SK-N-MC (cell line): ENCODE measurements around the gene PVALB.

Source experiments
- DNase-seq: peaks from one replicate; pipeline ENCODE4 v3.0.0-alpha.2; 2011; ENCODE audit warnings: low read depth, low spot score
- H3K27ac ChIP-seq: fragments of 200-600 bp; sonication (generic); 2 replicates; pipeline ENCODE4 v1.5.1; 2016; ENCODE audit warnings: mixed run types
- H3K36me3 ChIP-seq: fragments of 200-600 bp; sonication (generic); 2 replicates; pipeline ENCODE4 v1.6.1; 2017; ENCODE audit warnings: antibody characterized with exemption, low read length, mixed read lengths; ENCODE audit not compliant: insufficient read depth
- H3K4me3 ChIP-seq: fragments of 200-600 bp; sonication (generic); 2 replicates; pipeline ENCODE4 v1.5.1; 2016
- H3K9ac ChIP-seq: fragments of 200-600 bp; sonication (generic); 2 replicates; pipeline ENCODE4 v1.8.0; 2017; ENCODE audit warnings: mixed run types, mixed read lengths; ENCODE audit not compliant: insufficient read length
- H3K9me3 ChIP-seq: fragments of 200-600 bp; sonication (generic); 2 replicates; pipeline ENCODE4 v1.6.1; 2017; ENCODE audit warnings: low read depth, mild to moderate bottlenecking, antibody characterized with exemption, low read length, moderate library complexity, mixed read lengths
- EZH2 ChIP-seq: fragments of 200-600 bp; sonication (generic); IDR thresholded peaks from one replicate; pipeline ENCODE4 v1.6.1; 2017; ENCODE audit warnings: antibody characterized with exemption
- FOXP2 ChIP-seq: optimal IDR thresholded peaks from 2 replicates; pipeline ENCODE3; 2011; ENCODE audit warnings: mild to moderate bottlenecking, moderate library complexity; ENCODE audit not compliant: insufficient read depth; ENCODE audit errors: extremely low read length, control extremely low read depth
- POLR2AphosphoS5 ChIP-seq: IDR thresholded peaks from 2 replicates; pipeline ENCODE4 v1.6.1; 2012; ENCODE audit warnings: mild to moderate bottlenecking, low read depth, low read length, borderline replicate concordance

Gene PVALB

DNA sequence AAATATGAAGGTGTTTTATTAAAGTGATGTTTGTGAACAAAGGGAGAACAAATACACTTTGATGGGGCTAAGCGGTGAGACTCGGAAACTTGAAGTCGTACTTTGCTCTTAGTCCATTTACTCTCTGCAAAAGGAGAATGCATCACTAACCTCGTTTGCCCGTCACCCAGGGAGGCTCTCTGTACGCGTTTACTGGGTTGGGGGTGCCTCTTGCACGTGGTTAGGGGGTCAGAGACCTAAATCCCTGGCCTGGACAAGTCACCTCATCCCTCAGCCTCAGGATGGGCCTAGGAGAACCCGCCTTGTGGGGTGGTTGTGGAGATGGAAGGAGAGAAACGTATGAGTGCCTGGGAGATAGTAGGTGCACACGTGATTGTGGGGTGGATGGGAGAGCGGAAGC, 40.1 kb downstream of the PVALB start:
- Histone ChIP-seq H3K4me3 (peak overlapping the region; percentile 65), H3K9me3 (no peaks in the 10 kb centered on the region), H3K36me3 (no peaks in the 10 kb centered on the region), H3K9ac (no peak overlapping the region), H3K27ac (no peak overlapping the region)
- TF ChIP-seq POLR2AphosphoS5, result no peak
- TF ChIP-seq FOXP2, result no peak
- TF ChIP-seq EZH2, result no peak
- no peak for DNase-seq

DNA sequence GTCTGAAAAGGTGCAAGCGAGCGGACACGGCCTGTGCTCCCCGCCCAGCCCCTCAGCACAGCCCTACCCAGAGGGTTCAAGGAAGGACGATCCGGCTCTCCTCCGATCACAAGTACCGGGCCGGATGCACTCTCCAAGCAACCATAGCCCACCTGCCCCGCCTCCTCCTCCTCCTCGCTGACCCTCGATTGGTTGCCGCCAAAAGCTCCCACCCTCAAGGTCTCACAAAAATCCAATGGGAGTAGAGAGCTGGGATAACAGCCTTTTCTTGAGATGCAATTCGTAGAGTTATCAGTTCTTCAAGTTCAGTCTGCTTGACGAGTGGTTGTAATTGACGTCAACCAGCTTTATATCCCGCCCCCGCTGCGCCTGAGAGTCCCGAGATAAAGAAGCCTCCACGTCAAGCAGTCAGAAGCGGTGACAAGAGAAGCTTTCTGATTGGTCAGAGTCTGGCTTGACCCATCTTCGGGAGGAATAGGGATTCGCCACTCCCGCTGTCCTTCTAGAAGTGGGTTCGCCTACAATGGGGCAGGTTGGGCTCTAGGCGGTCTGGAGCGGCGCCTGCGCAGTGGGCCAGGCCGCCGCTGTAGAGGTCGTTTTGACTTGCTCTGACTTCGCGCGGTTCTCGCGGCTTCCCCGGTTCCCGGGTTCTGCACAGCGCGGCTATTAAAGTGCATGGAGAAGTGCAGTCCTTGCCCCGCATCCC, 40.7 kb downstream of the PVALB start, which contains the start of gene IFT27:
Gene IFT27 (minus strand): TSS at position 156 of the 706 bp plus-strand sequence. CDS start 412 bp downstream, outside the sequence.
- H3K9me3 ChIP-seq, result no peaks in the 10 kb centered on the region
- peak within 1 kb of the TSS; percentile 59 for H3K9ac ChIP-seq
- TF ChIP-seq FOXP2, result no peak
- no peak for TF ChIP-seq POLR2AphosphoS5
- TF ChIP-seq EZH2, result no peak
- no peak within 1 kb of the TSS for H3K27ac ChIP-seq
- H3K4me3 ChIP-seq, result peak within 1 kb of the TSS; percentile 79
- no peaks in the 10 kb centered on the region for H3K36me3 ChIP-seq
- peak; percentile 91 for DNase-seq

DNA sequence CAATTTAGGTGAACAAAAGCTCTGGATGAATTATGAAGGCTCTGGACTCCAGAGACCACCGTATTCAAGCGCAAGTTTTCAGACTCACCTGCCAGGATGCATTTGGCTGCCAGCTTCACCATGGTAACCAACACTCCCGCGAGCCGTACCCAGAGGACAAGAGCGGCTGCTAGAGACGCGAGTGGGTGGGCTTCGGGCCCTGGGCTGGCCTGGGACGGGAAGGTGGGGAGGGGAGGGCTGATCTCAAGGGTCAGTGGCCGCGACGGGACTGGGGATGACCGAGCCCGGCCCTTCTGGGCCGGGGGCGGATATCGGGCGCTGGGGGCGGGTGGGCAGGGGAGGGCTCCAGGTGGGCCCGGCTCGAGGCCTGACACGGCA, 41.3 kb downstream of the PVALB start:
- Histone ChIP-seq H3K4me3 (peak overlapping the region; percentile 79), H3K9me3 (no peaks in the 10 kb centered on the region), H3K9ac (peak overlapping the region; percentile 59), H3K36me3 (no peaks in the 10 kb centered on the region), H3K27ac (no peak overlapping the region)
- TF ChIP-seq FOXP2, result no peak
- TF ChIP-seq POLR2AphosphoS5, result no peak
- no peak for TF ChIP-seq EZH2
- no peak for DNase-seq

DNA sequence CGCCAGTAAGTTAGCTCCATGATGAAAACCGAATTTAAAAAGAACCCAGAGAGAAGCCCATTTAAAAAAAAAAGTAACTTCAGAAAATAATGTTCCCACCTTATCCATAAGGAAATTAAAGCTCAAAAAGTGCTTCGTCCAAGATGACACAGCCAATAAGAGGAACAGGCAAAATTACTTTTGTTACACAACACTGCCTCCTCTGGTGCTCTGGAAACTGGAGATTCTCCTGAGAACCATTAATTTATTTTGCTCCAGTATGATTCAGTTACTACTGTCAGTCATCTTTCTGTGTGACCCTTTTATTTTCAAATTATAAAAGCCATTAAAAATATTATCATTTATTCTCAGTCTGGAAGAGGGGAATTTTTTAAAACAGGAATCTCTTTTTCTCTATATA, 42.9 kb downstream of the PVALB start:
- DNase-seq, result no peak
- no peak overlapping the region for H3K9ac ChIP-seq
- H3K27ac ChIP-seq, result no peak overlapping the region
- TF ChIP-seq FOXP2, result no peak
- TF ChIP-seq EZH2, result no peak
- no peak for TF ChIP-seq POLR2AphosphoS5
- no peaks in the 10 kb centered on the region for H3K9me3 ChIP-seq
- no peak overlapping the region for H3K4me3 ChIP-seq
- H3K36me3 ChIP-seq, result no peaks in the 10 kb centered on the region

DNA sequence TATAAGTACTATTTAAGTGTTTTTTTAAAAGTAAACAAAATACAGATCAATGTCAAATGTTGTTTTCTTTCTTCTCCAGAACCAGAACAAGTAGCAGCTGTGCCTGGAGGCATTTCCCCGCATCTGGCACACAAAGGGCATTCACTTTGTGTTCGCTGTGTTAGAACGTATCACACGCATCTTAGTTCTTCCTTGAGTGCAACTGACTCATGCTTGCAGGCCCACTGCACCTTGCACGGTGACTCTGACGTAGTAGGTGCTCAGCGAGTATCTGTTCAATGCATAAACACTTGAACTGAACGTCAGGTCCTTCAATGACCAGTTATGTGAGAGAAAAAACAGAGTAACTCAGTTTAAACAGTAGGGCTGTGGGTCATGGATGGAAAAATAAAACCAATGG, 44.4 kb downstream of the PVALB start:
- H3K9me3 ChIP-seq, result no peaks in the 10 kb centered on the region
- no peak for DNase-seq
- TF ChIP-seq EZH2, result no peak
- H3K9ac ChIP-seq, result no peak overlapping the region
- H3K36me3 ChIP-seq, result no peaks in the 10 kb centered on the region
- no peak overlapping the region for H3K27ac ChIP-seq
- no peak overlapping the region for H3K4me3 ChIP-seq

DNA sequence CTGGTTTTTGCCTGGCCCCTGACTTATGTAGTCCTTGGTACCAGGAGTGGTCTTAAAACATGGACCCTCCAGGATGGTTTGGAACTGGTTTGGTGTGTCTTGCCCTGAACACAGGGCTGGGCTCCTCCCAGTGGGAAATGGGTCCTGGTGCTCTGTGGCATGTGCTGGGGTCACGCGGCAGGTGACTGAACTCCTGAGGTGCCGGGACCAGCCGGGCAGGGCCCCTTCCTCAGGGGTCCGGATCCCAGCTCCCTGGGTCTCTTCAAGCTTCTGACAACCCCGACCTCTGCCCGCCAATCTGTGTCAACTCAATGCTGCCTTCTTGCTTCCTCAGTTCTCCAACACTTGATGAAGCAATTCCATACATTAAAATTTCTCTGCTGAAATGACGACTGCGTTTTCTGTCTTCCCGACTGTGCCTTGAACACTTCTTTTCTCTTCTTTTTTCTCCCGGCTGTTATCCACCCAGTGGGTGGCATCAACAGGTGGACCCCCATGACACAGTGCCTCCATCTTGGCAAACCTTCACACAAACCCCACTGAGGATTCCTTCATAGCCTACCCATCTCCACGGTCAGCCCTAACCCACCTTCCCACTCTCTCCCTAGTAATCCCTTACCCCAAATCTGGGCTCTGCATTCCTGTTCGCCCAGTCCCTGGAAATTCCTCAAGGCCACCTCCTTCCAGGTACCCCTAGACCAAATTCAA, 45.3 kb downstream of the PVALB start:
- no peak overlapping the region for H3K9ac ChIP-seq
- no peak for TF ChIP-seq EZH2
- TF ChIP-seq POLR2AphosphoS5, result no peak
- no peak for TF ChIP-seq FOXP2
- H3K36me3 ChIP-seq, result no peaks in the 10 kb centered on the region

DNA sequence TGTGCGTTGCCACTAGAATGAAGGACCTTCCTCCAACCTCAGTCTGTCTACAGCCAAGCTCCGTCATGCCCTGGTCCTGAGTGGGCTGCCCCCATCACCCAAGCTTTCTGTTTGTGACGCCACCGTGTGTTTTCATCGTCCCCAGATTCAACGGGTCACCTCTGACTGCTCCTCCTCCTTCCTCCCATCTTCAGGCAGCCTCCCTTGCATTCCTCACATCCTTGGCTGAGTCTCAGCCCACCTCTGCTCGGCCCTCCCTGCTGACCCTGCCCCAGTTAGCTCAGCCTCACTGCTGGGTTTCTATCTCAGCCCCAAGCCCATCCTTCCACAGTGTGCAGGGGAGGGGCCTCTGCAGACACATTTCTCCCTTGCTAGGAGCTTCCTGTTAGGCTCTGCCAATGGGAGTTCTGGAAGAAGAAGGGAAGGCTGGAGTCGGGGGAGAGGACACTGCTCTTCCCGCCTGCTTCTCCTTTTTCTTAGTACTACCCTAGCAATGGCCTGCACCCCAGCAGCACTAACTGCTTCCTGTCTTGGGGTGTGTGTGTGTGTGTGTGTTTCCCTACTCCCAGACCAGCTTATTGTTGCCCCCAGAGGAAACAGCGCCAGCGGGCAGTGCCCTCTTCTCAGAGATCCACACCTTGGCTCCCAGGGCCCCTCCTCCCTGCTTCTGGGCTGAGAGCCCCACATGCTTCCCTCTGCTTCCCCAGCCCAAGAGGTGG, 46.2 kb downstream of the PVALB start:
- Histone ChIP-seq H3K4me3 (no peak overlapping the region), H3K36me3 (no peaks in the 10 kb centered on the region), H3K27ac (no peak overlapping the region), H3K9ac (no peak overlapping the region), H3K9me3 (no peaks in the 10 kb centered on the region)
- no peak for DNase-seq
- no peak for TF ChIP-seq EZH2
- TF ChIP-seq POLR2AphosphoS5, result no peak
- no peak for TF ChIP-seq FOXP2

More for the DNA sequence above, 45.3 kb downstream of the PVALB start:
- no peak overlapping the region for H3K4me3 ChIP-seq
- DNase-seq, result no peak
- H3K9me3 ChIP-seq, result no peaks in the 10 kb centered on the region
- H3K27ac ChIP-seq, result no peak overlapping the region

DNA sequence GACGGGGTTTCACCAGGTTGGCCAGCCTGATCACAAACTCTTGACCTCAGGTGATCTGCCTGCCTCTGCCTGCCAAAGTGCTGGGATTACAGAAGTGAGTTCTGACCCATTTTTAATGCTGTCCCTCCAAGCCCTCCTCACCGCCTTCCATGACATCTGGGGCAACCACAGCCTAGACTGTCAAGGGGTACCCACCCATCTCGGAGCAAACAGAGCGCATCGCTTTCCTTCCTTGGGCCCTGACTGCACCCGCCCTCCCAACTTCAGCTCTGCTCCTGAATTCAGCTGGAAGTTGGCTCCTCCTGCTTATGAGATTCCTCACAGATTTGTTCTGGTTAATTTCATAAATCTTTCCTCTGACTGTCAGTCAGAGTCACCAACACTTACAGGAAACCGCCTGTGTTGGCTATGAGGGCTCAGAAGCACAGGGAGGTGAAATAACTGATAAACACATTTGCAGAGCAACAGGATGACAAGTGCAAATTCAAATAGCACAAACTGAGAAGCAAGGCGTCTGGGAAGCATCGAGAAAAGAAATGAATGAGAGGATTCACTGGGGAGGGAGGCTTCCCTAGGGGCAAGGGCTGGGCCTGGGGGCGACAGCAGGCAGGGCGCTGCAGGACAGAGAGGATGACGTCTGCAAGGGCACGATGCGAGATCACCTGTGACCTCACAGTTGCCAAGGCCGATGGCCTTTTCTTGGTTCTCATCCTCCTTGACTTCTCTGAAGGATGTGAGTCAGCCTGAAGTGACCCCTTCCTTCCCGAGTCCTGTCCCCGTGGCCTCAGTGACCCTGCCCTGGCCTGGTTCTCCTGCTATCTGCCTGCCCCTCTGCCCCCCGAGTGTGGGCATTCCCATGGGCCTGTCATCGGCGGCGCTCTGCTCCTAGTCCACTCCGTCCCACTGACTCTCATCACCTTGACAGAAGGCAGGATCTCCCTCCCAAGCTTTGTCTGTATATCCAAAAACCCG, 47.0 kb downstream of the PVALB start:
- no peak for DNase-seq
- TF ChIP-seq EZH2, result no peak
- no peak for TF ChIP-seq POLR2AphosphoS5
- H3K36me3 ChIP-seq, result no peaks in the 10 kb centered on the region
- no peak overlapping the region for H3K27ac ChIP-seq
- no peak overlapping the region for H3K4me3 ChIP-seq
- no peak overlapping the region for H3K9ac ChIP-seq
- no peaks in the 10 kb centered on the region for H3K9me3 ChIP-seq

DNA sequence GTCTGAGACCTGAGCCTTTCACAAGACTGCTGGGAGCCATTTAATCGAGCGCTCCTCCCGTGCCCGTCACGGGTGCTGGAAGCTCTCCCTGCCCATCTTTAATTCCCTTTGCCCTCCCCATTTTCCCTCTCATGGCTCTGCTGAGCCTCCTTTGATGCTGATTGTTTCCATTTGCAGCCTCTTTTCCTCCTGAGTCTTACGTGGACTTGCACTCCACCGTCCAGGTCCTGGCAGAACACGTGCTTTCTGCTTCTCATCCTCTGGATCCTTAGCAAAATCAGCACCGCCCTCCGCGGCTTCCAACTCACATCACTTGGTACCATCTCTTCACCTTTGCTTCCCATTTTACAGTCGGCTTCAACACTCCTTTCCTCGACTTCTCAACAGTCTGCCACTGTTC, 48.2 kb downstream of the PVALB start:
- no peak overlapping the region for H3K4me3 ChIP-seq
- no peak for TF ChIP-seq EZH2
- TF ChIP-seq FOXP2, result no peak
- TF ChIP-seq POLR2AphosphoS5, result no peak
- no peak overlapping the region for H3K27ac ChIP-seq
- H3K9ac ChIP-seq, result no peak overlapping the region
- no peak for DNase-seq
- no peaks in the 10 kb centered on the region for H3K36me3 ChIP-seq
- H3K9me3 ChIP-seq, result no peaks in the 10 kb centered on the region
